ENCODE results near the gene SMIM10L2A.
"Not testable (repeated sequence)": the region's sequence is repeated elsewhere in the genome, so short reads cannot be mapped to it uniquely, and the experiment has no call there.

SMIM10L2A gene

GRCh38 chrX:135423173-135423864, 1.6 kb downstream of the SMIM10L2A start:
- DNase-seq, result not testable (repeated sequence)

GRCh38 chrX:135424469-135424868, 2.7 kb downstream of the SMIM10L2A start:
- DNase-seq, result no peak

GRCh38 chrX:135425026-135425965, 3.6 kb downstream of the SMIM10L2A start:
- no peak for DNase-seq

- no peak for DNase-seq
Observed at GRCh38 chrX:135429429-135429828, 7.7 kb downstream of the SMIM10L2A start.

DNA sequence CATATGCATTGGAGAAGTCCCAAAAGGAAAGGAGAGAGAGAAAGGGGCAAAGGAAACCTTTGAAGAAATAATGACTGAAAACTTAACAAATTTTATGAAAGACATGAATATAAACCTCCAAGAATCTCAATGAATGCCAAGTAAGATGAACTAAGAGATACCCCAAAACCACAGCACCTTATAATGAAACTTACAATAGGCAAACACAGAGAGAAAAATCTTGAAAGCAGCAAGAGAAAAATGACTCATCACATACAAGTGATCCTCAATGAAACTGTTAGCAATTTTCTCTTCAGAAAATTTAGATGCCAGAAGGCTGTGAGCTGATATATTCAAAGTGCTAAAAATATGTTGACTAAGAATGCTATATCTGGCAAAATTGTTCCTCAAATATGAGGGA, 10.1 kb downstream of the SMIM10L2A start:
- no peak for DNase-seq

DNA sequence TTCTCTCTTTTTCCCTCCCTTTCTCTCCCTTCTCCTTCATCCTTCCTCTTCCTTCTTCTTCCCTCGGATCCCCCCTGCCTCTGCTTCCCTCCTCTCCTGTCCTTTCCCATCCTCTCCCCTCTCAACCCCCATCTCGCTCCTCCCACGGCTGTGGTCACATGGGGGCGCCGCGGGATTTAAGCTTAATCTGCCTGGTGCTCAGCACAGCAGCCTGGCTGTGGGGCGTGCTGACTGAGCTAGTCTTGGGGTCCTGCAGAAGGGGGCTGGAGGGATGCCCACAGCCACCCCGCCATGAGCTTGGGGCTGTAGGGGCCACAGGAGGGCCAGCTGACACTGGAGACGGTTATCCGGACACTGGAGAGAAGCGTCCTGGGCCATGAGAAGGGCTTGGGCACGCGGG, 10.7 kb downstream of the SMIM10L2A start:
- no peak for DNase-seq

DNA sequence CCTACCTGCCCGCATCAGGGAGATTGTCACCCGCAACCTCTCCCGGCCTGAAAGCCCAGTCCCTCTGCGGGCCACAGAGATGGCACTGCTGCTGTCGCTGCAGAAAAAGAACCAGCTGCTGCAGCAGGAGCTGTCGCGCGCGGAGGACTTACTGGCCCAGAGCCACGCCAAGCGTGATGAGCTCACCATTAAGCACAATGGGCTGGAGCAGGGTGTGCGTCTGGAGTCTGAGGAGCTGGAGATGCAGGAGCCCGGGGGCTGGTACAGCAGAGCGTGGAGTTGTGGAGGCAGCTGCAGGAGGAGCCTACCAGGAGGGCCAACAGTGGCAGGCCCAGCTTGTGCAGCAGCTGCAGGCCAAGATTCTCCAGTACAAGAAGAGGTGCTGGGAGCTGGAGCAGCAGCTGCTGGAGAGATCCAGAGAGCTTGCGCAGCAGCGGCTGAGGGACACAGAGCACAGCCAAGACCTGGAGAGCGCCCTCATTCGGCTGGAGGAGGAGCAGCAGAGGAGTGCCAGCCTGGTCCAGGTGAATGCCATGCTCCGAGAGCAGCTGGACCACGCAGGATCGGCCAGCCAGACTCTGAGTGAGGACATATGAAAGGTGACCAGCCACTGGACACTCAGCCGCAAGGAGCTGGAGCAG, 11.3 kb downstream of the SMIM10L2A start:
- DNase-seq, result no peak

DNA sequence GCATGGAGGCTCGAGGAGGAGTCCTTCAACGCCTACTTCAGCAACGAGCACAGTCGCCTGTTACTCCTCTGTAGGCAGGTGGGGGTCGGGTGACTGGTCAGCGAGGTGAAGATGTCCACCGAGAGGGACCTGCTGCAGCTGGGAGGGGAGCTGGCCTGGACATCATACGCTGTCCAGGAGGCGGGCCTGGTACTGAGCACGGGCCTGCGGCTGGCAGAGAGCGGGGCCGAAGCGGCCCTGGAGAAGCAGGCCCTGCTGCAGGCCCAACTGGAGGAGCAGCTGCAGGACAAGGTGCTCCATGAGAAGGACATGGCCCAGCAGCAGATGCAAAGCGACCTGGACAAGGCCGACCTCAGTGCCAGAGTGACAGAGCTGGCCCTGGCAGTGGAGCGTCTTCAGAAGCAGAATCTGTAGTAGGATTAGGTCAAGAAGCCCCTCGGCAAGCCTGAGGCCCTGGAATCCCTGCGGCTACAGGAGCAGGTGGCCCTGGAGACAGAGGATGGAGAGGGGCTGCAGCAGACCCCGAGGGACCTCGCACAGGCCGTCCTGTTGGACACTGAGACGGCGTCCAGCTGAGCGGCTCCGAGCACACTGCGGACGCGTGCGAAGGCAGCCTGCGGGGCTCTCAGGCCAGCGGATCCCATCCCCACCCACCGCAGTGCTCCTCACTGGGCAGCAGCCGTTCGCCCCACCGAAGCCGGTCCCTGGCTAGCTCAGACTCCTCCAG, 11.9 kb downstream of the SMIM10L2A start:
- no peak for DNase-seq

GRCh38 chrX:135434258-135435138, 12.8 kb downstream of the SMIM10L2A start:
- DNase-seq, result no peak

GRCh38 chrX:135435139-135435922, 13.6 kb downstream of the SMIM10L2A start:
- DNase-seq, result no peak

- DNase-seq, result no peak
Observed at GRCh38 chrX:135435933-135436332, 14.2 kb downstream of the SMIM10L2A start.

DNA sequence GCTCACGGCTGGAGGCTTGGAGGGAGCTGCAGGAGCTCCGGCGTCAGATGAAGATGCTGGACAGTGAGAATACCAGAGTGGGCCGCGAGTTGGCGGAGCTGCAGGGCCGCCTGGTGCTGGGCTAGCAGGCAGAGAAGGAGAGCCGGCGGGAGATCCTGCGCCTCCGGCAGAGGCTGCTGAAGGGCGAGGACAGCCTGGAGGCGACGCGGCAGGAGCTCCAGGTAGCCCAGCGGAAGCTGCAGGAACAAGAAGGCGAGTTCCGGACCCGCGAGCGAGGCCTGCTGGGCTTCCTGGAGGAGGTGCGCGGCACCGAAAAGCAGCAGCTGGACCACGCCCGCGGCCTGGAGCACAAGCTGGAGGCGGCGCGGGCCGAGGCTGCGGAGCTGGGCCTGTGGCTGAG, 14.7 kb downstream of the SMIM10L2A start:
- no peak for DNase-seq

DNA sequence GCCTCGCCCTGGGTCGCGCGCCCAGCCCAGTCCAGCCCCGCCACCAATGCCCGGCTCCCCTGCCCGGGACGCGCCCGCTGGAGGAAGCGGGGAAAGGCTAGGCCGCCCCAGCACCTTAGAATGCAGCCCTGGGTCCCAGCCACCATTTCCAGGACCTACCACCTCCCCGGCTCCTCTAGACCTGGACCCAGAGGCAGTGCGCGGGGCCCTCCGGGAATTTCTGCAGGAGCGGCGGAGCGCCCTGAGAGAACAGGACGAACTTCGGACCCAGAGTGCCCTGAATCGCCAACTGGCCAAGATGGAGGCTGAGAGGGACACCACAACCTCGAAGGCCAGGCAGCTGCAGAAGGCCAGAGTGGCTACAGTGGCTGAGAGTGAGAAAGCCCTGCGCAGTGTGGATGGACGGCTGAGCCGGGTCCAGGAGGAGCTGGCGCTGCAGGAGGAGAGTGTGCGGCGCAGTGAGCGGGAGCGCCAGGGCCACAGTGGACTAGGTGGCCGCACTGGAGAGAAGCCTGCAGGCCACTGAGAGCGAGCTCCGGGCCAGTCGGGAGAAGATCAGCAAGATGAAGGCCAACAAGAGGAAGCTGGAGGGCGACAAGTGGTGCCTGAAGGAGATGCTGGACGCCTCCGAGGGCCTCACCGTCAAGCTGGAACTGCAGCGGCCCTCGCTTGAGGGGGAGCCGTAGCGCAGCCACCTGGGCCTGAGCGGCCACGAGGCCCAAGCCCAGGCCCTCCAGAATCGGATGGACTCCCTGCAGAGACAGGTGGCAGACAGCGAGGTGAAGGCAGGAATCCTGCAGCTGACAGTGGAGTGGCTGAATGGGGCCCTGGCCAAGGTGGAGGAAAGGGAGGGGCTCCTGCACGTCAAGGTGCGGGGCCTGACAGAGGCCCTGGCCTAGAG, 15.5 kb downstream of the SMIM10L2A start:
- DNase-seq, result no peak

GRCh38 chrX:135437867-135438733, 16.4 kb downstream of the SMIM10L2A start:
- DNase-seq, result peak; percentile 61

GRCh38 chrX:135438734-135439043, 16.9 kb downstream of the SMIM10L2A start:
- no peak for DNase-seq

- no peak for DNase-seq
Observed at GRCh38 chrX:135449637-135450550, 28.1 kb downstream of the SMIM10L2A start.

GRCh38 chrX:135453381-135453780, 31.6 kb downstream of the SMIM10L2A start:
- no peak for DNase-seq

DNA sequence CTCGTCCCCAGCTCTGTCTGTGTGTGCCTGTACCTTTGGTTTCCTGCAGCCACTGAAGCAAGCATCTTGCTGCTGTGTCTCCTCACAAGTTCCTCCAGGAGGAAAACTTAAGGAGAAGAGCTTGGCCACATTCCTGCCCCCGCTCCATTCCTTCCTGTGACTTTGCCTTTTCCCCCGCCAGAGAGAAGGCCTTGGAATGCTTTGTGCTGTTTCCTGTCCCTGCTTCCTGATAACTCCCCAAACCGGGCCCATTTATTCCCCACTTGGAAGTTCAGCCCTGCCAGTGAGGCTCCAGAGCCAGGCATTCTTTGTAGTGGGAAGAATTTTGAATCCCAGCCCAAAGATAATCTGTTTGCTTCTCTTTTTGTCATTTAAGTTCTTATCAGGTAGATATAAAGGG, 33.1 kb downstream of the SMIM10L2A start:
- no peak for DNase-seq
